ENCODE results near the gene ZNF543. TPM values are rescaled to one million over a fixed set of nuclear protein-coding genes. Genes with fewer than 3 reads are reported as not detected.
"Not testable (repeated sequence)": the region's sequence is repeated elsewhere in the genome, so short reads cannot be mapped to it uniquely, and the experiment has no call there.

ZNF543 gene
- total RNA-seq, 2 experiments from 2014 or later: 4.0 to 4.3 TPM

DNA sequence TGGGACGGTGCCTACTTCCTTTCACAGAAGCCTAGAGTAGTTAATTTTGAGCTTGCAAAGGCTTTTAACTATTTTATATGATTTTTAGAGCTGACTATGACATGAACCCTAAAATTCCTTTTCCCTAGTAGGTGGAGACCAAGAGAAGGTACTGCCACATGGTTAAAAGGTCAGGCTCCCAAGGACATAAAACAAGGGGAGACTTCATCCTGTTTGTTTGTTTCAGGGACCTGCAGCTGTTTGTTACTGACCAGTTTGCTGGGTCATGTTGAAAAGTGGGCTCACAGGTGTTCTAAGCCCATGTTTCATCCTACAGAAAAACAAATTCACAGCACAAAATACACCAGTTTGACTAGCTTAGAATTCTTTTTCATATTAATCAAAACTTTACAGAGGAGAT is 43.8 kb upstream of the ZNF543 start:
- TF ChIP-seq, protein P1, sequence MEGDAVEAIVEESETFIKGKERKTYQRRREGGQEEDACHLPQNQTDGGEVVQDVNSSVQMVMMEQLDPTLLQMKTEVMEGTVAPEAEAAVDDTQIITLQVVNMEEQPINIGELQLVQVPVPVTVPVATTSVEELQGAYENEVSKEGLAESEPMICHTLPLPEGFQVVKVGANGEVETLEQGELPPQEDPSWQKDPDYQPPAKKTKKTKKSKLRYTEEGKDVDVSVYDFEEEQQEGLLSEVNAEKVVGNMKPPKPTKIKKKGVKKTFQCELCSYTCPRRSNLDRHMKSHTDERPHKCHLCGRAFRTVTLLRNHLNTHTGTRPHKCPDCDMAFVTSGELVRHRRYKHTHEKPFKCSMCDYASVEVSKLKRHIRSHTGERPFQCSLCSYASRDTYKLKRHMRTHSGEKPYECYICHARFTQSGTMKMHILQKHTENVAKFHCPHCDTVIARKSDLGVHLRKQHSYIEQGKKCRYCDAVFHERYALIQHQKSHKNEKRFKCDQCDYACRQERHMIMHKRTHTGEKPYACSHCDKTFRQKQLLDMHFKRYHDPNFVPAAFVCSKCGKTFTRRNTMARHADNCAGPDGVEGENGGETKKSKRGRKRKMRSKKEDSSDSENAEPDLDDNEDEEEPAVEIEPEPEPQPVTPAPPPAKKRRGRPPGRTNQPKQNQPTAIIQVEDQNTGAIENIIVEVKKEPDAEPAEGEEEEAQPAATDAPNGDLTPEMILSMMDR (IDR thresholded peaks at IDR 0.05): no peak
- POLR2A ChIA-PET: no interaction called here

GRCh38 chr19:57278481-57278880 is 41.8 kb upstream of the ZNF543 start:
- H3K36me3 ChIP-seq (ENCODE audit: insufficient read depth, low read length); POLR2A ChIA-PET; H3K27ac ChIP-seq (ENCODE audit: low read depth in 1 of 2, low read length in 2 of 2); H3K4me3 Mint-ChIP-seq; H3K9me3 Mint-ChIP-seq; H3K27me3 ChIP-seq (ENCODE audit: control insufficient read depth in 1 of 2, insufficient read depth in 2 of 2, low read length in 2 of 2); H3K9me3 ChIP-seq (ENCODE audit: control insufficient read depth in 1 of 2, insufficient read depth in 1 of 2, low read length in 2 of 2); H3K27me3 Mint-ChIP-seq; DNase-seq; CTCF ChIA-PET; H3K4me3 ChIP-seq (ENCODE audit: low read length); ATAC-seq (ENCODE audit: poor library complexity); H3K27ac Mint-ChIP-seq: not testable (repeated sequence)
- peaks cover 23% of the 10 kb centered on the region for H3K4me1 Mint-ChIP-seq (ENCODE audit: low read depth)
- H3K36me3 Mint-ChIP-seq (ENCODE audit: low read depth): peaks cover 43% of the 10 kb centered on the region
- H3K4me1 ChIP-seq (ENCODE audit: insufficient read depth, low read length): peaks cover 37% of the 10 kb centered on the region
- intact Hi-C loops (cut with DNase I, micrococcal nuclease): loop anchor here in 1 of 2 experiments (5.0 kb wide), 1 partner anchor 966 kb away; the partner anchor contains the start of gene ZSCAN5A

More for the DNA sequence above, 43.8 kb upstream of the ZNF543 start:
- no peaks in the 10 kb centered on the region for H3K27me3 Mint-ChIP-seq
- peaks cover 7% of the 10 kb centered on the region for H3K36me3 ChIP-seq (ENCODE audit: insufficient read depth, low read length)
- H3K9me3 ChIP-seq (ENCODE audit: control insufficient read depth in 1 of 2, insufficient read depth in 1 of 2, low read length in 2 of 2): no peaks in the 10 kb centered on the region
- no peak for DNase-seq
- no peak overlapping the region for H3K27ac ChIP-seq (ENCODE audit: low read depth in 1 of 2, low read length in 2 of 2)
- no peak overlapping the region for H3K27ac Mint-ChIP-seq
- peaks cover 8% of the 10 kb centered on the region for H3K4me1 Mint-ChIP-seq (ENCODE audit: low read depth)
- intact Hi-C loops (cut with DNase I, micrococcal nuclease): loop anchor here in 1 of 2 experiments (5.0 kb wide), 1 partner anchor 964 kb away; the partner anchor contains the start of gene ZSCAN5A
- H3K36me3 Mint-ChIP-seq (ENCODE audit: low read depth): peaks cover 38% of the 10 kb centered on the region
- H3K4me3 ChIP-seq (ENCODE audit: low read length): no peak overlapping the region
- no peak for ATAC-seq (ENCODE audit: poor library complexity)
- H3K4me3 Mint-ChIP-seq: no peak overlapping the region
- peaks cover 17% of the 10 kb centered on the region for H3K4me1 ChIP-seq (ENCODE audit: insufficient read depth, low read length)
- CTCF ChIA-PET: no interaction called here
- no peaks in the 10 kb centered on the region for H3K27me3 ChIP-seq (ENCODE audit: control insufficient read depth in 1 of 2, insufficient read depth in 2 of 2, low read length in 2 of 2)
- H3K9me3 Mint-ChIP-seq: no peaks in the 10 kb centered on the region

- Mint-ChIP-seq H3K4me3 (no peak overlapping the region), H3K27me3 (no peaks in the 10 kb centered on the region), H3K36me3 (ENCODE audit: low read depth) (peaks cover 48% of the 10 kb centered on the region), H3K27ac (no peak overlapping the region), H3K9me3 (no peaks in the 10 kb centered on the region), H3K4me1 (ENCODE audit: low read depth) (peaks cover 27% of the 10 kb centered on the region)
- Histone ChIP-seq H3K9me3 (ENCODE audit: control insufficient read depth in 1 of 2, insufficient read depth in 1 of 2, low read length in 2 of 2) (no peaks in the 10 kb centered on the region), H3K27me3 (ENCODE audit: control insufficient read depth in 1 of 2, insufficient read depth in 2 of 2, low read length in 2 of 2) (no peaks in the 10 kb centered on the region), H3K4me1 (ENCODE audit: insufficient read depth, low read length) (peaks cover 43% of the 10 kb centered on the region), H3K36me3 (ENCODE audit: insufficient read depth, low read length) (peaks cover 14% of the 10 kb centered on the region), H3K27ac (ENCODE audit: low read depth in 1 of 2, low read length in 2 of 2) (peak overlapping the region; percentile 95 to 100), H3K4me3 (ENCODE audit: low read length) (peak overlapping the region; percentile 76)
- TF ChIP-seq, protein P1 (IDR thresholded peaks at IDR 0.05): no peak
- peak; percentile 66 for ATAC-seq (ENCODE audit: poor library complexity)
- CTCF ChIA-PET: no interaction called here
- intact Hi-C loops (cut with DNase I, micrococcal nuclease): loop anchor here (1.0 to 5.0 kb wide), 10 partner anchors 39 to 967 kb away; partner anchors contain the start of genes TRAPPC2B (in 2 of the 2), ZNF304 (in 2 of the 2), ZNF543 (in 2 of the 2) and ZNF547 (in 2 of the 2)
- POLR2A ChIA-PET: interaction anchor here (1.0 kb wide), 3 partner anchors 38 to 88 kb away, joined by 3 to 4 read pairs (median 3); partner anchors contain the start of genes ZNF264 and ZNF805
- DNase-seq: peak; percentile 59 to 93 (median 70)
Observed at GRCh38 chr19:57279418-57280164, 40.7 kb upstream of the ZNF543 start.
